ENCODE measurements around the gene CACNG4. TPM values are rescaled to one million over a fixed set of nuclear protein-coding genes. Genes with fewer than 3 reads are reported as not detected.

CACNG4 gene
- total and polyA plus RNA-seq, 4 donors, result 2.3 to 9.4 (median 4.1) TPM

- TF ChIP-seq, protein P1, sequence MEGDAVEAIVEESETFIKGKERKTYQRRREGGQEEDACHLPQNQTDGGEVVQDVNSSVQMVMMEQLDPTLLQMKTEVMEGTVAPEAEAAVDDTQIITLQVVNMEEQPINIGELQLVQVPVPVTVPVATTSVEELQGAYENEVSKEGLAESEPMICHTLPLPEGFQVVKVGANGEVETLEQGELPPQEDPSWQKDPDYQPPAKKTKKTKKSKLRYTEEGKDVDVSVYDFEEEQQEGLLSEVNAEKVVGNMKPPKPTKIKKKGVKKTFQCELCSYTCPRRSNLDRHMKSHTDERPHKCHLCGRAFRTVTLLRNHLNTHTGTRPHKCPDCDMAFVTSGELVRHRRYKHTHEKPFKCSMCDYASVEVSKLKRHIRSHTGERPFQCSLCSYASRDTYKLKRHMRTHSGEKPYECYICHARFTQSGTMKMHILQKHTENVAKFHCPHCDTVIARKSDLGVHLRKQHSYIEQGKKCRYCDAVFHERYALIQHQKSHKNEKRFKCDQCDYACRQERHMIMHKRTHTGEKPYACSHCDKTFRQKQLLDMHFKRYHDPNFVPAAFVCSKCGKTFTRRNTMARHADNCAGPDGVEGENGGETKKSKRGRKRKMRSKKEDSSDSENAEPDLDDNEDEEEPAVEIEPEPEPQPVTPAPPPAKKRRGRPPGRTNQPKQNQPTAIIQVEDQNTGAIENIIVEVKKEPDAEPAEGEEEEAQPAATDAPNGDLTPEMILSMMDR (IDR thresholded peaks at IDR 0.05; ENCODE audit: control extremely low read depth, extremely low read depth), result no peak
- ATAC-seq (ENCODE audit: insufficient read depth, low FRiP score), result no peak
- H3K4me1 ChIP-seq (ENCODE audit: control insufficient read depth in 5 of 5, insufficient read depth in 5 of 5, low read length in 5 of 5), result no peaks in the 10 kb centered on the region
- H3K9ac ChIP-seq (ENCODE audit: insufficient read depth in 1 of 2, low read length in 2 of 2), result no peak overlapping the region
- no peaks in the 10 kb centered on the region for H3K36me3 ChIP-seq (ENCODE audit: control insufficient read depth in 4 of 4, insufficient read depth in 4 of 4, low read length in 4 of 4)
- no peaks in the 10 kb centered on the region for H3K27me3 ChIP-seq (ENCODE audit: control insufficient read depth in 3 of 3, insufficient read depth in 3 of 3, low read length in 2 of 3)
- H3K9me3 ChIP-seq (ENCODE audit: control insufficient read depth in 4 of 4, insufficient read depth in 3 of 4, low read length in 3 of 4), result peaks cover 0 to 3% (median 0%) of the 10 kb centered on the region in 4 donors
- no peak overlapping the region for H3K4me3 ChIP-seq
- no peak for DNase-seq
- WGBS, 2 donors, result 88 to 90% methylated on average over 7 of the region's 7 CpGs
- H3K27ac ChIP-seq (ENCODE audit: low read depth in 1 of 2, low read length in 1 of 2), result no peak overlapping the region
These were observed 31.4 kb downstream of the CACNG4 start for GRCh38 chr17:66995944-66996343.

GRCh38 chr17:66996926-66997325, 32.4 kb downstream of the CACNG4 start:
- H3K27ac ChIP-seq (ENCODE audit: low read depth in 1 of 2, low read length in 1 of 2), result no peak overlapping the region
- no peaks in the 10 kb centered on the region for H3K4me1 ChIP-seq (ENCODE audit: control insufficient read depth in 5 of 5, insufficient read depth in 5 of 5, low read length in 5 of 5)
- ATAC-seq (ENCODE audit: insufficient read depth, low FRiP score) (no peak), DNase-seq (no peak)
- H3K4me3 ChIP-seq, result no peak overlapping the region
- H3K9ac ChIP-seq (ENCODE audit: insufficient read depth in 1 of 2, low read length in 2 of 2), result no peak overlapping the region
- no peaks in the 10 kb centered on the region for H3K36me3 ChIP-seq (ENCODE audit: control insufficient read depth in 4 of 4, insufficient read depth in 4 of 4, low read length in 4 of 4)
- TF ChIP-seq, protein P1 (IDR thresholded peaks at IDR 0.05; ENCODE audit: control extremely low read depth, extremely low read depth), result no peak
- H3K27me3 ChIP-seq (ENCODE audit: control insufficient read depth in 3 of 3, insufficient read depth in 3 of 3, low read length in 2 of 3), result no peaks in the 10 kb centered on the region
- 88 to 91% methylated on average over 5 of the region's 5 CpGs for WGBS, 2 donors
- peaks cover 0 to 3% (median 0%) of the 10 kb centered on the region in 4 donors for H3K9me3 ChIP-seq (ENCODE audit: control insufficient read depth in 4 of 4, insufficient read depth in 3 of 4, low read length in 3 of 4)

DNA sequence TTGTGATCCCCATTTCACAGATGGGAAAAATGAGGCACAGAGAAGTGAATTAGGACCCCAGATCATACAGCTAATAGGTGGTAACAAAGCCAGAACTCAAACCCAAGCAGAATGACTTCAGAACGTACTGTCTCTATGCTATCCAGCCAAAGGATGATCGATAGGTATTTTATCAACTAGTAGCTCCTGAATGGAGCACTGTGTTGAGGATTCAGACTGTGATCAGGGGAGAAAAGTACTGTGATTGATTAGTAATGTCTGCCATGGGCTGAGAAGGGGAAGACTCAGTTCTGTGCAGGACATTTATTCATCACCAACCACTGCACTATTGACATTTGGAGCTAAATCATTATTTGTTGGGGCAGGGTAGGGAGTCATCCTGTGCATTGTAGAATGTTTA, 38.7 kb downstream of the CACNG4 start:
- no peak for DNase-seq
- H3K9ac ChIP-seq (ENCODE audit: insufficient read depth in 1 of 2, low read length in 2 of 2), result no peak overlapping the region
- no peak for ATAC-seq (ENCODE audit: insufficient read depth, low FRiP score)
- H3K27ac ChIP-seq (ENCODE audit: low read depth in 1 of 2, low read length in 1 of 2), result no peak overlapping the region
- H3K27me3 ChIP-seq (ENCODE audit: control insufficient read depth in 3 of 3, insufficient read depth in 3 of 3, low read length in 2 of 3), result no peaks in the 10 kb centered on the region
- no peak overlapping the region for H3K4me3 ChIP-seq
- TF ChIP-seq, protein P1 (IDR thresholded peaks at IDR 0.05; ENCODE audit: control extremely low read depth, extremely low read depth), result no peak
- no peaks in the 10 kb centered on the region for H3K4me1 ChIP-seq (ENCODE audit: control insufficient read depth in 5 of 5, insufficient read depth in 5 of 5, low read length in 5 of 5)
- H3K9me3 ChIP-seq (ENCODE audit: control insufficient read depth in 4 of 4, insufficient read depth in 3 of 4, low read length in 3 of 4), result peaks cover 0 to 5% (median 1%) of the 10 kb centered on the region in 4 donors
- no peaks in the 10 kb centered on the region for H3K36me3 ChIP-seq (ENCODE audit: control insufficient read depth in 4 of 4, insufficient read depth in 4 of 4, low read length in 4 of 4)
- 90 to 97% methylated on average over 2 of the region's 2 CpGs for WGBS, 2 donors

DNA sequence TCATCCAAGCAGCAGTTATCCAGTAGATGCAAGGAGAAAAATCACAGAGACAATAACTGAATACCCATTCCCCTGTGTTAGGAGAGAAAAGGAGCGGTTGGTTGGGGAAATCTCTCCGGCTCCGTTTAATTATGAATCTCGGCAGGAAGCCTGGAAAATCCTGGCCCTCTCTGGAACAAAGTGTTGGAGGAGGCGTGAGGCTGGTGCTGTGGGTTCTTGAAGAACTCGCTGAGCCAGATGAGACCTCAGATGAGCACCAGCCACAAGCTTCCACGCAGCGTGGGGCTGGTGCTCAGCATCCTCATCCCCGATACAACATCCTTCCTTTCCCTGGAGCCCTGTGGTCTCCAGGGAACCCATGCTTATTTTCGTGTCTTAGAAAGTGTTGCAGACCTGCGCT, 39.7 kb downstream of the CACNG4 start:
- WGBS, 2 donors, result 81 to 82% methylated on average over 11 of the region's 11 CpGs

More for the DNA sequence above, 39.7 kb downstream of the CACNG4 start:
- Histone ChIP-seq H3K4me1 (ENCODE audit: control insufficient read depth in 5 of 5, insufficient read depth in 5 of 5, low read length in 5 of 5) (no peaks in the 10 kb centered on the region), H3K27ac (ENCODE audit: low read depth in 1 of 2, low read length in 1 of 2) (no peak overlapping the region), H3K36me3 (ENCODE audit: control insufficient read depth in 4 of 4, insufficient read depth in 4 of 4, low read length in 4 of 4) (no peaks in the 10 kb centered on the region), H3K4me3 (no peak overlapping the region), H3K9me3 (ENCODE audit: control insufficient read depth in 4 of 4, insufficient read depth in 3 of 4, low read length in 3 of 4) (peaks cover 0 to 8% (median 1%) of the 10 kb centered on the region in 4 donors), H3K27me3 (ENCODE audit: control insufficient read depth in 3 of 3, insufficient read depth in 3 of 3, low read length in 2 of 3) (no peaks in the 10 kb centered on the region), H3K9ac (ENCODE audit: insufficient read depth in 1 of 2, low read length in 2 of 2) (no peak overlapping the region)
- TF ChIP-seq, protein P1 (IDR thresholded peaks at IDR 0.05; ENCODE audit: control extremely low read depth, extremely low read depth), result no peak
- ATAC-seq (ENCODE audit: insufficient read depth, low FRiP score), result no peak
- DNase-seq, result no peak

Data from lung (tissue), 12 donors.